HFFc6 (cell line): ENCODE data around the gene IL10RB. TPM values are rescaled to one million over a fixed set of nuclear protein-coding genes. Genes with fewer than 3 reads are reported as not detected.
A peak's percentile ranks its signal among the peaks of the same experiment; 100 is the strongest.
"Not testable (repeated sequence)": the region's sequence is repeated elsewhere in the genome, so short reads cannot be mapped to it uniquely, and the experiment has no call there.

Experiments
- DNase-seq: peaks from one replicate; pipeline ENCODE4 v3.0.0-alpha.2; 2018
- H3K27ac Mint-ChIP-seq: 2 replicates; pipeline ENCODE4 v1.8.0; 2020; ENCODE audit warnings: mild to moderate bottlenecking, mixed read lengths
- H3K27me3 Mint-ChIP-seq: 2 replicates; pipeline ENCODE4 v1.8.0; 2021; ENCODE audit warnings: mild to moderate bottlenecking, moderate library complexity, mixed read lengths; ENCODE audit not compliant: insufficient read depth
- H3K36me3 Mint-ChIP-seq: 2 replicates; pipeline ENCODE4 v1.8.0; 2021; ENCODE audit warnings: low read depth, mixed read lengths
- H3K4me1 Mint-ChIP-seq: 2 replicates; pipeline ENCODE4 v1.8.0; 2020; ENCODE audit warnings: low read depth, mixed read lengths
- H3K4me3 Mint-ChIP-seq: 2 replicates; pipeline ENCODE4 v1.8.0; 2020; ENCODE audit warnings: mild to moderate bottlenecking, moderate library complexity, mixed read lengths
- H3K9me3 Mint-ChIP-seq: 2 replicates; pipeline ENCODE4 v1.8.0; 2020; ENCODE audit warnings: mild to moderate bottlenecking, mixed read lengths
- total RNA-seq, 6 experiments: library from RNA; stranded (reverse); fragmentation: NEBNext Ultra II Directional; extraction: Animal tissue kit (Norgen Biotek cat#: 25700); gene quantifications; 2 replicates in 1 of 6; 3 replicates in 5 of 6; pipeline ENCODE4 v1.2.3, GENCODE V29; 2021
- TF ChIP-seq, protein P1 (sequence below): fragments of 200-600 bp; sonication (generic); IDR thresholded peaks from 2 replicates; pipeline ENCODE4 v1.5.0; 2021; ENCODE audit warnings: antibody characterized with exemption, mild to moderate bottlenecking

The IL10RB gene
- total RNA-seq, 6 experiments from 2014 or later, result 25.5 to 35.3 (median 29.5) TPM

DNA sequence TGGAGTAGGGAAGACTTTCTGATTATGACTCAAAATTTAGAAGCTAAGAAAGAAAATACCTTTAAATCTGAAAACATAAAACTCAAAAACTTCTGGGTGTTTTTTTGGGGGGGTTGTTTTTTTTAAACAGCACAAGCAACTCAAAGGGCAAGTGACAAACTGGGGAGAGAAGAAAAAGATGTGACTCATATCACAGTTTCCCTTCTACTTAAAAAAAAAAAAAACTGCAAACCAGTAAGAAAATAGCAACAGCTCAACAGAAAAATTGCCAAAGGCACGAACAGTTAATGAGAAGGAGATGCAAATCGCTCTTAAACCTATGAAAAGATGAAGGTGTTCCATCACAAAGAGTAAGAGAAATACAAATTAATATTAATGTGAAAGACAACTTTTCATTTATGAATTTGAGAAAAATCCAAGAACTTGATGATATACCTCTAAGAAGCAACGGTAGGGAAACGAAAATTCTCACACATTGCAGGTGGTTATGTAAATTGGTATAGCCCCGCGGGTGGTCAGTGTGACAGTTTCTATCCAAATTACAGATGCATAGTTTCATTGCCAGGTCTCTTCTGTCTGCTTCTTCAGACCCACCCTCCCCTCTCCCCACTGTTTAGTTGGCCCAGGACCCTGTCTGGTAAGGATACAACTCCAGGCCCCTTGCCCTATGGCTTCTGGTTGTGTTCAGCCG is 27.5 kb upstream of the IL10RB start:
- Mint-ChIP-seq H3K4me3 (no peak overlapping the region; the same call in 1 of the 2 replicates), H3K27ac (peak overlapping the region; percentile 34; the same call in 1 of the 2 replicates), H3K36me3 (peaks cover 5% of the 10 kb centered on the region; the same call in 1 of the 2 replicates), H3K4me1 (peaks cover 22% of the 10 kb centered on the region), H3K27me3 (peaks cover 3% of the 10 kb centered on the region), H3K9me3 (no peaks in the 10 kb centered on the region)
- no peak for DNase-seq
- TF ChIP-seq, protein P1, sequence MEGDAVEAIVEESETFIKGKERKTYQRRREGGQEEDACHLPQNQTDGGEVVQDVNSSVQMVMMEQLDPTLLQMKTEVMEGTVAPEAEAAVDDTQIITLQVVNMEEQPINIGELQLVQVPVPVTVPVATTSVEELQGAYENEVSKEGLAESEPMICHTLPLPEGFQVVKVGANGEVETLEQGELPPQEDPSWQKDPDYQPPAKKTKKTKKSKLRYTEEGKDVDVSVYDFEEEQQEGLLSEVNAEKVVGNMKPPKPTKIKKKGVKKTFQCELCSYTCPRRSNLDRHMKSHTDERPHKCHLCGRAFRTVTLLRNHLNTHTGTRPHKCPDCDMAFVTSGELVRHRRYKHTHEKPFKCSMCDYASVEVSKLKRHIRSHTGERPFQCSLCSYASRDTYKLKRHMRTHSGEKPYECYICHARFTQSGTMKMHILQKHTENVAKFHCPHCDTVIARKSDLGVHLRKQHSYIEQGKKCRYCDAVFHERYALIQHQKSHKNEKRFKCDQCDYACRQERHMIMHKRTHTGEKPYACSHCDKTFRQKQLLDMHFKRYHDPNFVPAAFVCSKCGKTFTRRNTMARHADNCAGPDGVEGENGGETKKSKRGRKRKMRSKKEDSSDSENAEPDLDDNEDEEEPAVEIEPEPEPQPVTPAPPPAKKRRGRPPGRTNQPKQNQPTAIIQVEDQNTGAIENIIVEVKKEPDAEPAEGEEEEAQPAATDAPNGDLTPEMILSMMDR, result no peak

DNA sequence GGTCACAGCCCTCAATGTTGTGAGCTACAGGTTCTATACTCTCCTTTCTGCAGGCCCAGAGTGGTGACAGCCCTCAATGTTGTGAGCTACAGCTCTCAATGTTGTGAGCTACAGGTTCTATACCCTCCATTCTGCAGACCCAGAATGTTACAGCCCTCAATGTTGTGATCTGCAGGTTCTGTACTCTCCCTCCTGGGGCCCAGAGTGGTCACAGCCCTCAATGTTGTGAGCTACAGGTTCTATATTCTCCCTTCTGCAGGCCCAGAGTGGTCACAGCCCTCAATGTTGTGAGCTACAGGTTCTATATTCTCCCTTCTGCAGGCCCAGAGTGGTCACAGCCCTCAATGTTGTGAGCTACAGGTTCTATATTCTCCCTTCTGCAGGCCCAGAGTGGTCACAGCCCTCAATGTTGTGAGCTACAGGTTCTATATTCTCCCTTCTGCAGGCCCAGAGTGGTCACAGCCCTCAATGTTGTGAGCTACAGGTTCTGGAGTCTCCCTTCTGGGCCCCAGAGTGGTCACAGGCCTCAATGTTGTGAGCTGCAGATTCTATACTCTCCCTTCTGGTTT is 26.5 kb upstream of the IL10RB start:
- H3K36me3 Mint-ChIP-seq, H3K27me3 Mint-ChIP-seq, H3K27ac Mint-ChIP-seq, H3K4me3 Mint-ChIP-seq, H3K9me3 Mint-ChIP-seq, DNase-seq: not testable (repeated sequence)
- peaks cover 18% of the 10 kb centered on the region for H3K4me1 Mint-ChIP-seq

DNA sequence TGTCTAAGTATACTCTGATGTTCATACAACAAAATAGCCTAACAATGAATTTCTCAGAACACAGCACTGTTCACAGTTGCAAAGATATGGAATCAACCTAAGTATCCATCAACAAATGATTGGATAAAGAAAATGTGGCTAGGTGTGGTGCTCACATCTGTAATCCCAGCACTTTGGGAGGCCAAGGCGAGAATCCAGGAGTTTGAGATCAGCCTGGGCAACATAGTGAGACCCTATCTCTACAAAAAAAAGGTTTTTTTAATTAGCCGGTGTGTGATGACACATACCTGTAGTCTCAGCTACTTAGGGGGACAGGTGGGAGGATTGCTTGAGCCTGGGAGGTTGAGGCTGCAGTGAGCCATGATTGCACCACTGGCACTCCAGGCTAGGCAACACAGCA is 25.8 kb upstream of the IL10RB start:
- Mint-ChIP-seq H3K27ac (no peak overlapping the region), H3K36me3 (peaks cover 11% of the 10 kb centered on the region), H3K27me3 (peaks cover 3% of the 10 kb centered on the region), H3K4me3 (no peak overlapping the region), H3K4me1 (peaks cover 17% of the 10 kb centered on the region), H3K9me3 (no peaks in the 10 kb centered on the region)
- no peak for DNase-seq
- TF ChIP-seq, protein P1, result no peak

DNA sequence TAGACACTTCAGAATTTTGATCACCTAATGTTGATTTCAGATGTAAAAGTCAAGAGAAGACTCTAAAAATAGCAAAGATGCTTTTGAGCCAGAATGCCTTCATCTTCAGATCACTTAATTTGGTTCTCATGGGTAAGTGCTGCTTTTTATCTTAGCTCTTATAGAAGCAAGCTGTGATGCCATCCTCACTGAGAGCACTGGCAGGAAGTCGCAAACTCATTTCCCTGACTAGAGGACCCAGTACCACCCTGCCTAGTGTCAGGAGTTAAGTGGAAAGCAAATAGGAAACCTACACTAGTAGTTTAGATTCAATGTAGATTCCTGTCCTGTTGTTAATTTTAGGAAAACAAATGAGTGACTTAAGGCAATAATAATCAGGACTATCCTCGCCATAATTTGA is 24.3 kb upstream of the IL10RB start:
- no peak overlapping the region for H3K4me3 Mint-ChIP-seq
- no peaks in the 10 kb centered on the region for H3K9me3 Mint-ChIP-seq
- TF ChIP-seq, protein P1, result no peak
- H3K4me1 Mint-ChIP-seq, result peaks cover 17% of the 10 kb centered on the region
- no peak overlapping the region for H3K27ac Mint-ChIP-seq
- H3K36me3 Mint-ChIP-seq, result peaks cover 23% of the 10 kb centered on the region
- no peak for DNase-seq
- H3K27me3 Mint-ChIP-seq, result no peaks in the 10 kb centered on the region

DNA sequence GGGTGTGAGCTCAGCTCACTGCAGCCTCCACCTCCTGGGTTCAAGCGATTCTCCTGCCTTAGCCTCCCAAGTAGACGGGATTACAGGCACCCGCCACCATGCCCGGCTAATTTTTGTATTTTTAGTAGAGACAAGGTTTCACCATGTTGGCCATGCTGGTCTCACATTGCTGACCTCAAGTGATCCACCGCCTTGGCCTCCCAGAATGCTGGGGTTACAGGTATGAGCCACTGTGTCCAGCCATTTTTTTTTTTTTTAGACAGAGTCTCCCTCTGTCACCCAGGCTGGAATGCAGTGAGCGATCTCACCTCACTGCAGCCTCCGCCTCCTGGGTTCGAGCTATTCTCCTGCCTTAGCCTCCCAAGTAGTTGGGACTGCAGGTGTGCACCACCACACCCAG is 23.3 kb upstream of the IL10RB start:
- peaks cover 28% of the 10 kb centered on the region for H3K36me3 Mint-ChIP-seq
- not testable (repeated sequence) for DNase-seq, H3K4me3 Mint-ChIP-seq, H3K9me3 Mint-ChIP-seq, H3K27me3 Mint-ChIP-seq, H3K27ac Mint-ChIP-seq
- peaks cover 11% of the 10 kb centered on the region for H3K4me1 Mint-ChIP-seq

DNA sequence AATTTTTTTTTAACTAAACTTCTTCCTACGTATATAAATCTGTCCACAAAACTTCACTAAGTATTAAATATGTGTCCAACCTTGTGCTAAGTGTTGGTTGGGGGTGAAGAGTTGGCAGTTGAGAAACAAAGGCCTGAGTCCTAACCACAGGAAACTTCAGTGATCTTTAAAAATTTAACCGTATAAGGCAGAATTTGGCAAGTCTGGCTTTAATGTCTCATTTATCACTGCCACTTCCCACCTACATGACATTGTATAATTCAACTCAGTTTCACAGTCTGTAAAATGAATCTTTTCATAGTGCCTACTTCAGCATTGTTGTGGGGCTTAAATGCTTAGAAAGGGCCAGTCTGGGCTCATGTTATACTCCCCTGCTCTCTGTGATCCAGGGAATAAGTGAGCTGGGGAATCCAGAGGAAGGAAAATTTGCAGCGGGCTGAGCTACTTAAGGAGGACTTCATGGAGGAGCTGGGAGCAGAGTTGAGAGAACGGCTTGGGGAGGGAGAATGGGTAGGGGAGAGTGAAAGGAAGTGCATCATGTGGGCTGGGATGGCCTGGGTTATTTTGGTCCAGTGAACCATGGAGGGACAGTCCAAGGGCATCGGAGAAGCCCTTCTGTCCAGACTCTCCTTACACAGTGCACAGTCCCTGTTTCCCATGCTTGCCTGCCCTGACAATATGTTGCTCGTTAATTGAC is 21.9 kb upstream of the IL10RB start:
- H3K4me3 Mint-ChIP-seq, result no peak overlapping the region
- H3K27me3 Mint-ChIP-seq, result no peaks in the 10 kb centered on the region

More for the DNA sequence above, 21.9 kb upstream of the IL10RB start:
- H3K27ac Mint-ChIP-seq, result no peak overlapping the region
- no peaks in the 10 kb centered on the region for H3K4me1 Mint-ChIP-seq
- DNase-seq, result no peak
- peaks cover 28% of the 10 kb centered on the region for H3K36me3 Mint-ChIP-seq
- H3K9me3 Mint-ChIP-seq, result no peaks in the 10 kb centered on the region
- TF ChIP-seq, protein P1, result no peak
